Loucy (cell line): ENCODE results near the gene SDHAF3.

ENCODE experiments used
- EZH2phosphoT487 ChIP-seq: fragments of 200-600 bp; IDR thresholded peaks from 2 replicates; pipeline ENCODE4 v1.6.1; 2018; ENCODE audit warnings: antibody characterized with exemption, mild to moderate bottlenecking, moderate library complexity, borderline replicate concordance
- TF ChIP-seq, protein P1 (sequence below): fragments of 200-600 bp; sonication (generic); conservative IDR thresholded peaks from 2 replicates; pipeline ENCODE4 v1.5.1; 2014; ENCODE audit warnings: mild to moderate bottlenecking, antibody characterized with exemption, low read length

DNA sequence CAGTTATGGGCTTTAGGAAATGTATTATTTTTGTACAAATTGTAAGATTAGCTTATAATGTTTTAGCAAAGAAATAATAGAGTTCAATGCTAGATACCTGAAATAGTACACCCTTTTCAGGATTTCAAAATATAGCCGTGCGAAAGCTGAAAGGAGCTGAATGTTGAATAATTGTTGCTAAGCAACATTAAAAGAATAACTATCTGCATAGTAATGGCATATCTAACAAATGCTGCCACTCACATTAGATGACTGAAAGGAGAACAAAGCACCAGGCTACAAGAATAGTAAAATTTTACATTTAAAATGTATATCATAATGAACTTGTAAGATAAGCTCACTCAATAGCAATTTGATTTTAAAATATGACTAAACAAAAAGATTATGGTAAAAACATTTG, 82.5 kb downstream of the SDHAF3 start:
- TF ChIP-seq, protein P1, sequence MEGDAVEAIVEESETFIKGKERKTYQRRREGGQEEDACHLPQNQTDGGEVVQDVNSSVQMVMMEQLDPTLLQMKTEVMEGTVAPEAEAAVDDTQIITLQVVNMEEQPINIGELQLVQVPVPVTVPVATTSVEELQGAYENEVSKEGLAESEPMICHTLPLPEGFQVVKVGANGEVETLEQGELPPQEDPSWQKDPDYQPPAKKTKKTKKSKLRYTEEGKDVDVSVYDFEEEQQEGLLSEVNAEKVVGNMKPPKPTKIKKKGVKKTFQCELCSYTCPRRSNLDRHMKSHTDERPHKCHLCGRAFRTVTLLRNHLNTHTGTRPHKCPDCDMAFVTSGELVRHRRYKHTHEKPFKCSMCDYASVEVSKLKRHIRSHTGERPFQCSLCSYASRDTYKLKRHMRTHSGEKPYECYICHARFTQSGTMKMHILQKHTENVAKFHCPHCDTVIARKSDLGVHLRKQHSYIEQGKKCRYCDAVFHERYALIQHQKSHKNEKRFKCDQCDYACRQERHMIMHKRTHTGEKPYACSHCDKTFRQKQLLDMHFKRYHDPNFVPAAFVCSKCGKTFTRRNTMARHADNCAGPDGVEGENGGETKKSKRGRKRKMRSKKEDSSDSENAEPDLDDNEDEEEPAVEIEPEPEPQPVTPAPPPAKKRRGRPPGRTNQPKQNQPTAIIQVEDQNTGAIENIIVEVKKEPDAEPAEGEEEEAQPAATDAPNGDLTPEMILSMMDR, result no peak
- TF ChIP-seq EZH2phosphoT487, result no peak
